ENCODE measurements around the gene NAPSA. TPM values are rescaled to one million over a fixed set of nuclear protein-coding genes. Genes with fewer than 3 reads are reported as not detected.

NAPSA gene
- total and polyA plus RNA-seq, 9 of the 15 experiments (the other 6 are each of a cell fraction or from before 2014, with no cell fraction given): 0.25 to 1.9 (median 0.69) TPM

GRCh38 chr19:50312967-50313811 is 52.2 kb downstream of the NAPSA start:
- BruUV-seq (replicated peaks): TSS peak; percentile 51
- TF ChIP-seq POLR2A (conservative IDR thresholded peaks at IDR 0.05): 0 out of 2 replicates have a peak, but pooled peaks have one; percentile 10
- TF ChIP-seq SAFB (IDR thresholded peaks at IDR 0.05; ENCODE audit: borderline replicate concordance, low read depth, low read length): peak; percentile 59; the same call in 1 of the 2 replicates
- no peak for TF ChIP-seq SIX5 (IDR thresholded peaks at IDR 0.05; ENCODE audit: borderline replicate concordance in 1 of 2, insufficient read depth in 1 of 2, low read depth in 1 of 2, low read length in 2 of 2)
- TF ChIP-seq KDM5B (IDR thresholded peaks at IDR 0.05; ENCODE audit: insufficient replicate concordance, low read depth, low read length): peak; percentile 7
- Histone ChIP-seq H3K9me3 (replicated peaks; ENCODE audit: control insufficient read depth, insufficient read depth, low read depth, low read length) (no peaks in the 10 kb centered on the region), H3K79me2 (ENCODE audit: control insufficient read depth, insufficient read depth, low read length) (no peaks in the 10 kb centered on the region), H3K27me3 (ENCODE audit: control insufficient read depth in 2 of 2, insufficient read depth in 2 of 2, low read length in 2 of 2) (peaks cover 19 to 29% of the 10 kb centered on the region in 2 experiments; a peak in 4 of 5 replicates), H4K20me1 (replicated peaks; ENCODE audit: control insufficient read depth, insufficient read depth, low read length) (peaks cover 3% of the 10 kb centered on the region; the same call in 1 of the 2 replicates), H3K4me3 (peak overlapping the region; percentile 33; the same call in 1 of the 2 replicates), H3K4me1 (replicated peaks in 1 of 2; ENCODE audit: control insufficient read depth in 2 of 2, insufficient read depth in 2 of 2, low read length in 2 of 2) (peaks cover 0 to 46% of the 10 kb centered on the region in 2 experiments), H3K27ac (ENCODE audit: extremely low read depth, low read depth, low read length) (no peak overlapping the region), H2AFZ (ENCODE audit: low read depth, low read length) (no peak overlapping the region), H3K36me3 (ENCODE audit: control insufficient read depth, insufficient read depth, low read length) (no peaks in the 10 kb centered on the region), H3K4me2 (ENCODE audit: insufficient read depth, low read length) (peak overlapping the region; percentile 72; the same call in 1 of the 2 replicates), H3K9ac (ENCODE audit: insufficient read depth in 1 of 2, low read depth in 2 of 2, low read length in 2 of 2) (peak overlapping the region in 1 of 2 experiments; percentile 74; a peak in 2 of 4 replicates), H3K9me1 (ENCODE audit: control insufficient read depth, insufficient read depth, low read length) (no peaks in the 10 kb centered on the region)
- intact Hi-C loops (cut with micrococcal nuclease) (no loop called here), in situ Hi-C loops (cut with MboI) (no loop called here)
- no peak for DNase-seq (ENCODE audit: extremely low read depth in 1 of 4, low spot score in 3 of 4)
- ChIA-PET CTCF (ENCODE audit: low intra/inter-chr PET ratio) (no interaction called here), POLR2A (interaction anchor here (1.9 kb wide), 1 partner anchor 9 kb away, joined by 6 read pairs; no protein-coding TSS in a partner anchor)
- WGBS (ENCODE audit: insufficient coverage, low coverage, missing lambda C conversion rate): 9% methylated on average over 23 of the region's 27 CpGs
- peak; percentile 19 for FAIRE-seq
- no peak for ATAC-seq

Data from K562 (cell line).